Right atrium auricular region (tissue), 2 donors: ENCODE results near the gene GAB2. TPM values are rescaled to one million over a fixed set of nuclear protein-coding genes. Genes with fewer than 3 reads are reported as not detected.
A peak's percentile ranks its signal among the peaks of the same experiment; 100 is the strongest.

Experiments
- DNase-seq: peaks from one replicate; pipeline ENCODE4 v3.0.0-alpha.2; 2019; ENCODE audit warnings: low spot score
- H3K27ac ChIP-seq, 2 donors: fragments of 200-600 bp; sonication (generic); 1 replicate in 1 of 2; 2 replicates in 1 of 2; pipeline ENCODE4 v1.5.1; 2016 to 2019
- H3K27me3 ChIP-seq, 2 donors: fragments of 200-600 bp; sonication (generic); one replicate each; pipeline versions ENCODE4 v1.5.1 to v1.6.0; 2017 to 2019
- H3K36me3 ChIP-seq: fragments of 200-600 bp; sonication (generic); one replicate; pipeline ENCODE4 v1.5.1; 2016
- H3K4me1 ChIP-seq, 2 donors: fragments of 200-600 bp; sonication (generic); one replicate each; pipeline versions ENCODE4 v1.5.1 to v1.6.0; 2017 to 2019
- H3K4me3 ChIP-seq, 2 donors: fragments of 200-600 bp; sonication (generic); 1 replicate in 1 of 2; 2 replicates in 1 of 2; pipeline ENCODE4 v1.5.1; 2017 to 2019; ENCODE audit warnings: mild to moderate bottlenecking in 1 of 2, moderate library complexity in 1 of 2
- H3K9me3 ChIP-seq, 2 donors: fragments of 200-600 bp; sonication (generic); one replicate each; pipeline ENCODE4 v1.5.1; 2019
- total RNA-seq, 2 donors: library from RNA; depleted of rRNA; stranded (reverse); fragments of >200 nt; gene quantifications; one replicate each; pipeline ENCODE4 v1.1.0, GENCODE V29; 2016
- TF ChIP-seq, protein P1 (sequence below), 2 donors: fragments of 200-600 bp; sonication (generic); IDR thresholded peaks; one replicate each; pipeline ENCODE4 v1.5.1; 2019; ENCODE audit warnings: antibody characterized with exemption in 2 of 2

GAB2 gene
- total RNA-seq, 2 donors from 2014 or later, result 22.0 to 33.7 TPM

- Histone ChIP-seq H3K4me3 (no peak overlapping the region), H3K27ac (peak overlapping the region; percentile 81 to 87), H3K27me3 (no peaks in the 10 kb centered on the region), H3K36me3 (peaks cover 12% of the 10 kb centered on the region), H3K9me3 (no peaks in the 10 kb centered on the region), H3K4me1 (peaks cover 0 to 40% of the 10 kb centered on the region in 2 donors)
- TF ChIP-seq, protein P1, sequence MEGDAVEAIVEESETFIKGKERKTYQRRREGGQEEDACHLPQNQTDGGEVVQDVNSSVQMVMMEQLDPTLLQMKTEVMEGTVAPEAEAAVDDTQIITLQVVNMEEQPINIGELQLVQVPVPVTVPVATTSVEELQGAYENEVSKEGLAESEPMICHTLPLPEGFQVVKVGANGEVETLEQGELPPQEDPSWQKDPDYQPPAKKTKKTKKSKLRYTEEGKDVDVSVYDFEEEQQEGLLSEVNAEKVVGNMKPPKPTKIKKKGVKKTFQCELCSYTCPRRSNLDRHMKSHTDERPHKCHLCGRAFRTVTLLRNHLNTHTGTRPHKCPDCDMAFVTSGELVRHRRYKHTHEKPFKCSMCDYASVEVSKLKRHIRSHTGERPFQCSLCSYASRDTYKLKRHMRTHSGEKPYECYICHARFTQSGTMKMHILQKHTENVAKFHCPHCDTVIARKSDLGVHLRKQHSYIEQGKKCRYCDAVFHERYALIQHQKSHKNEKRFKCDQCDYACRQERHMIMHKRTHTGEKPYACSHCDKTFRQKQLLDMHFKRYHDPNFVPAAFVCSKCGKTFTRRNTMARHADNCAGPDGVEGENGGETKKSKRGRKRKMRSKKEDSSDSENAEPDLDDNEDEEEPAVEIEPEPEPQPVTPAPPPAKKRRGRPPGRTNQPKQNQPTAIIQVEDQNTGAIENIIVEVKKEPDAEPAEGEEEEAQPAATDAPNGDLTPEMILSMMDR (IDR thresholded peaks at IDR 0.05), result no peak
- no peak for DNase-seq
These were observed 246.6 kb downstream of the GAB2 start for GRCh38 chr11:78170874-78171549.

DNA sequence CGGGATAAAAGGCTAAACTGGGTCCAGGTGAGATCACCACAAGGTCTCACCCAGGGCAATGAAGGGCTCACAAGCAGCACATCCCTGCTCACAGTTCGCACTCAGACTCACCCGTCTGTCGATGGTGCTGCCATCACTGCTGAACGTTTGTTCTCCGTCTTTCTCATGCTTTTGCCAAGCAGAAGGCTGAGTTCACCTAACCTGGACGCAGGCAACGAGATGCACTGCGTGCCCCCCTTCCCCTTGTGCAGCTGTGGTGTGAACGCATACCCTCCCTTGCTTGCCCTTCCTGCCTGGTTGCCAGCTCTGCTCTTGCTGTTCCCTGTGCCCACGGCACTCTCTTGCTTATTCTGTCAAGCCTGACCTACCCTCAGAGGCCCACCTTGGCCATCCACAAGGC is 247.2 kb downstream of the GAB2 start:
- no peaks in the 10 kb centered on the region for H3K9me3 ChIP-seq
- DNase-seq, result no peak
- peak overlapping the region; percentile 81 to 87 for H3K27ac ChIP-seq
- TF ChIP-seq, protein P1 (IDR thresholded peaks at IDR 0.05), result no peak
- H3K36me3 ChIP-seq, result peaks cover 12% of the 10 kb centered on the region
- H3K4me3 ChIP-seq, result no peak overlapping the region
- peaks cover 0 to 40% of the 10 kb centered on the region in 2 donors for H3K4me1 ChIP-seq
- H3K27me3 ChIP-seq, result no peaks in the 10 kb centered on the region

GRCh38 chr11:78168539-78169477 is 248.8 kb downstream of the GAB2 start:
- peak; percentile 96 for DNase-seq
- Histone ChIP-seq H3K9me3 (no peaks in the 10 kb centered on the region), H3K4me1 (peaks cover 0 to 44% of the 10 kb centered on the region in 2 donors), H3K27me3 (no peaks in the 10 kb centered on the region), H3K27ac (peak overlapping the region; percentile 81 to 87), H3K36me3 (peaks cover 6% of the 10 kb centered on the region), H3K4me3 (no peak overlapping the region)
- TF ChIP-seq, protein P1 (IDR thresholded peaks at IDR 0.05), result no peak

DNA sequence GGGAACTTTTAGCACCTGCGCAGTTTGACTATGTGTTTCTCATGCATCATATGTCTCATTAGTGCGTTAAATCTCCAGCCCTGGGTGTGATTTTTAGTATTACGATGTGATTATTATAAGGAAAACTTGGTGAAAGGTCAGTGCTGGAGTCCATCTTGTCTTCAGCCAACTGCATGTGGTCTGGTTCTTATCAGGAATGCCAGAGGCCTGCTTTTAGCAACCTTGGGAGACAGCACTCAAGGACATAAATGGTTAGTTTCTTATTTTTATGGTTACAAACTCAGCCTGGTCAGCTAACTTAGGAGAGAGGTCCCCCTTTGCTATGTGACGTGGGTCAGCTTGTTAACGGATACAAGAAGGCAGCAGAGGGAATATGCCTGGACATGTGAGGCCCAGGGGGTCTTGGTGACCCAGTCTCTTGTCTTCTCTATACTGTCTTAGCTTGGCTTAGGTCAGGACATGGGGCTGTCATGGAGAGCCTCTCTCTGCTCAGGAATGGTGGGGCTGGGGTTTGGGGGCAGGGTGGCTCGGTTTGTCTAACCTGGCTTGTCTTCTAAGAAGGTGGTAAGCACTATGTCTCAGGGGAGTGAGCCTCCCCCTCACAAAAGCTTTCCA is 250.7 kb downstream of the GAB2 start:
- DNase-seq, result no peak
- H3K27ac ChIP-seq, result peak overlapping the region; percentile 3 to 87

More for the DNA sequence above, 250.7 kb downstream of the GAB2 start:
- TF ChIP-seq, protein P1 (IDR thresholded peaks at IDR 0.05), result no peak
- H3K27me3 ChIP-seq, result no peaks in the 10 kb centered on the region
- H3K9me3 ChIP-seq, result no peaks in the 10 kb centered on the region
- no peak overlapping the region for H3K4me3 ChIP-seq
- H3K36me3 ChIP-seq, result no peaks in the 10 kb centered on the region
- peaks cover 0 to 44% of the 10 kb centered on the region in 2 donors for H3K4me1 ChIP-seq

Other genes starting within 250 kb of the GAB2 start
- 10 to 100 TPM in 1 of 2 donors, 1 to 10 TPM in 1; 9.8 to 12.9 TPM for gene KCTD21, start 229.2 kb downstream of the GAB2 start, total RNA-seq
- 1 to 10 TPM; 8.0 to 8.6 TPM for gene USP35, start 228.9 kb downstream of the GAB2 start, total RNA-seq
- 10 to 100 TPM in 1 of 2 donors, 1 to 10 TPM in 1; 7.7 to 14.8 TPM for gene NARS2, start 157.0 kb upstream of the GAB2 start, total RNA-seq